Tongue (tissue), 2 donors: Measurements from ENCODE around the gene ELFN1. TPM values are rescaled to one million over a fixed set of nuclear protein-coding genes. Genes with fewer than 3 reads are reported as not detected.

Experiments
- DNase-seq: peaks from one replicate; pipeline ENCODE4 v3.0.0-alpha.2; 2015
- total RNA-seq: library from RNA; depleted of rRNA; stranded (reverse); fragments of >200 nt; gene quantifications from one replicate; pipeline ENCODE4 v1.2.3, GENCODE V29; 2014

ELFN1 gene
- total RNA-seq, 1 donor from 2014 or later, result 4.3 TPM

DNA sequence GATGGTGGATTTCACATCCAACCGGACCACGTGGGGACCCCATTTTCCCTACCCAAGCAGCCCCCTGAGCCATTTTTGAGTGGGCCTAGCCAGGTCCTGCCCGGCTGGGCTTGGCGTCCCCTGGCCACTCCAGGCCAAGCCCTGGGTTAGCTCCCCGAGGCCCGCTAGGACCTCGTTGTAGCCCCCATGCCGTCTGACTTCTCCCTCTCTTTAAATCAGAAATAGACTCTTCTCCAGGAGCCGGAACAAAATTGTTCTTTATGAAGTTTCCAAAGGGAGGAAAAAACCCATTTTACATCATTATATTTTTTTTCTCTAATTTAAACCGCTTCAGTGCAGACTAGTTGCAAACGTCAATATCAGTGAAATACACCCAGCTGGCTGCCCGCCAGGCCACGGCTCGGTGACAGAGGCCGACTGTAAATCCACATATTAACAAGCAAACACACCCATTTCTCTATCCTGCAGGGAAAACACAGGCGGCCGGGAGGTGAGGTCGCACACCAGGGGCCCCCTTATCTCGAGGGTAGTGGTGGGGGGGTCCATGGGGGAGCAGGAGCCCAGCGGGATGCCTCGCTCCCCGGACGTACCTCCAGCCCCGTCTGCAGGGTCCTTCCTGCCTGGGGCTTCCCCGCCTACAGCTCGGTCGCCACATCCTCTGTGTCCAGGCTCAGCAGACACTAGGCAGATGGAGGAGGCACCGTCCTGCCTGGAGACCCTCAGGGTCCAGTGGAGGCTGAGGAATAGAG is 72.7 kb downstream of the ELFN1 start:
- peak; percentile 75 for DNase-seq

DNA sequence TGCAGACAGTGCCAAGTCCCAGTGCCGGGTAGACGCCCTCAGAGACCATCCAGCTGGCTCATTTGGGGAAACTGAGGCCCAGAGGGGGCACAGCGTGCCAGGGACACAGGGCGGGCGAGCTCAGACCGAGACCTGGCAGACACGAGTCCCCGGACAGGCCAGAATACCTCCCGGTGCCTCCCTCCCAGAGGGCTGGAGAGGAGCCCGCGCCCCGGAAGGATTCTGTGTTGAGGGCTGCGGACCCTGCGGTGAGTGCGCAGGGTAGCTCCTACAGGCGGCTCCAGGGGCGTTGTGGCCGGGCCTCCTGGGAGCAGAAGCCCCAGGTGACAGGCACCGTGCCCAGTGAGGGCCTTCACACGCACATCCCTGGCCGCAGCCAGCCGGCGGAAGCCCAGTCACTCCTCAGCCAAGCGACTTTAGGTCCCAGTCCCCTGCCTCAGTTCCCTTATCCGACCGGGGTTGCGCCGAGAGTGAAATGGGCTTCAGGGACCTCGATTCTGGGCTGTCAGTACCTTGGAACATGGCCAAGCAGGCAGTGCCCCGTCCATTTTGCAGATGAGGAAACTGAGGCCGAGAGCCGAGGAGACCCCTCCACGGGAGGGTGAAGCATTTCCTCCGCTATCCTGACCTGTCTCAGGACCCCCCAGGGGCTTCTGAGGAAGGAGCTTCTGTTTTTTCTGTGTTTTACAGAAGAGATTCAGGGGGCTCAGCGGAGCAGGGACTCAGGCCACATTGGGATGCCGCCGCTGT is 73.6 kb downstream of the ELFN1 start:
- DNase-seq, result no peak

- no peak for DNase-seq
Observed at GRCh38 chr7:1744296-1745017, 74.4 kb downstream of the ELFN1 start.

- DNase-seq, result no peak
Observed at GRCh38 chr7:1745018-1745532, 75.0 kb downstream of the ELFN1 start.

DNA sequence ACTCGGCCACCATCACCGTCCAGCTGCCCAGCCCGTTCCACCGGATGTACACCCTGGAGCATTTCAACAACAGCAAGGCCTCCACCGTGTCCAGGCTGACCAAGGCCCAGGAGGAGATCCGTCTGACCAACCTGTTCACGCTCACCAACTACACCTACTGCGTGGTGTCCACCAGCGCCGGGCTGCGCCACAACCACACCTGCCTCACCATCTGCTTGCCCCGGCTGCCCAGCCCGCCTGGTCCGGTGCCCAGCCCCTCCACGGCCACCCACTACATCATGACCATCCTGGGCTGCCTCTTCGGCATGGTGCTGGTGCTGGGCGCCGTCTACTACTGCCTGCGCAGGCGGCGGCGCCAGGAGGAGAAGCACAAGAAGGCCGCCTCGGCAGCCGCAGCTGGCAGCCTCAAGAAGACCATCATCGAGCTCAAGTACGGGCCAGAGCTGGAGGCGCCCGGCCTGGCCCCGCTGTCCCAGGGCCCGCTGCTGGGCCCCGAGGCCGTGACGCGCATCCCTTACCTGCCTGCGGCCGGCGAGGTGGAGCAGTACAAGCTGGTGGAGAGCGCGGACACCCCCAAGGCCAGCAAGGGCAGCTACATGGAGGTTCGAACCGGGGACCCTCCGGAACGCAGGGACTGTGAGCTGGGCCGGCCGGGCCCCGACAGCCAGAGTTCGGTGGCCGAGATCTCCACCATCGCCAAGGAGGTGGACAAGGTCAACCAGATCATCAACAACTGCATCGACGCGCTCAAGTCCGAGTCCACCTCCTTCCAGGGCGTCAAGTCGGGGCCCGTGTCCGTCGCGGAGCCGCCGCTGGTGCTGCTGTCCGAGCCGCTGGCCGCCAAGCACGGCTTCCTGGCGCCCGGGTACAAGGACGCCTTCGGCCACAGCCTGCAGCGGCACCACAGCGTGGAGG is 75.8 kb downstream of the ELFN1 start:
- no peak for DNase-seq

DNA sequence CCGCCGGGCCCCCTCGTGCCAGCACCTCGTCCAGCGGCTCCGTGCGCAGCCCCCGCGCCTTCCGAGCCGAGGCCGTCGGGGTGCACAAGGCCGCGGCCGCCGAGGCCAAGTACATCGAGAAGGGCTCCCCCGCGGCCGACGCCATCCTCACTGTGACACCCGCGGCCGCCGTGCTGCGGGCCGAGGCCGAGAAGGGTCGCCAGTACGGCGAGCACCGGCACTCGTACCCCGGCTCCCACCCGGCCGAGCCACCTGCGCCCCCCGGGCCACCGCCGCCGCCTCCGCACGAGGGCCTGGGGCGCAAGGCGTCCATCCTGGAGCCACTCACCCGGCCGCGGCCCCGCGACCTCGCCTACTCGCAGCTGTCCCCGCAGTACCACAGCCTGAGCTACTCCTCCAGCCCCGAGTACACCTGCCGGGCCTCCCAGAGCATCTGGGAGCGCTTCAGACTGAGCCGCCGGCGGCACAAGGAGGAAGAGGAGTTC is 76.5 kb downstream of the ELFN1 start:
- DNase-seq, result no peak

DNA sequence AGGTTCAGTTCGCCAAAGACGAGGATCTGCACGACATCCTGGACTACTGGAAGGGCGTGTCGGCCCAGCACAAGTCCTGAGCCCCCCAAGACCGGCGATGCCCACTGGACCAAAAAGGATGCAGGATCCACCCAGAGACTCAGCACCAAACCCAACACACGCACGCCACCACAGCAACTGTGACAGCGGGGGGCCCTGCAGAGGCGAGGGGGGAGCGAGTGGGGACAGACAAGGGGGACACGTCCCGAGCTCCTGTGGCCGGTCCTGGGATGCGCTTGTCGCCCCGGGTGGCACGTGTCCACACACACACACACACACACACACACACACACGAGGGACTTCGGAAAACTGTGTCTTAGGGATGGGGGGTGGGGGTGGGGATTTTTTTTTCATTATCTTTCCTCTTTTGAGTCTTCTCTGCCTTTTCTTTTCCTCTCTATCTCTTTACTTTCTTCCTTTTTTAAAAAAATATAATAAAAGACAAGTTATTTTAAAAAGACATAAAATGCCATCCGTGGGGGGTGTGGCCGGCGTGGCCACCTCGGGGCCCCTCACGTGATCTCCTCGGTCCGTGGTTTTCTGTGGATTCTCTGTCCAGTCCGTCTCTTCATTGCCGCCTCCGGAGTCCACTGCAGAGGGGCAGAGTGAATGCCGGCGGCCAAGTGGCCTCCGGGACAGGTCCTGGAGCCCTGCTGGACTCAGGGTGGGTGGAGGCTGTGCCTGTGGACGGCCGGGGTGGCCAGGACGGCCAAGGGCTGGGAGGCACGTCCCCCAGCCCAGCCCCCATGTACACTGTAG is 77.1 kb downstream of the ELFN1 start:
- no peak for DNase-seq

DNA sequence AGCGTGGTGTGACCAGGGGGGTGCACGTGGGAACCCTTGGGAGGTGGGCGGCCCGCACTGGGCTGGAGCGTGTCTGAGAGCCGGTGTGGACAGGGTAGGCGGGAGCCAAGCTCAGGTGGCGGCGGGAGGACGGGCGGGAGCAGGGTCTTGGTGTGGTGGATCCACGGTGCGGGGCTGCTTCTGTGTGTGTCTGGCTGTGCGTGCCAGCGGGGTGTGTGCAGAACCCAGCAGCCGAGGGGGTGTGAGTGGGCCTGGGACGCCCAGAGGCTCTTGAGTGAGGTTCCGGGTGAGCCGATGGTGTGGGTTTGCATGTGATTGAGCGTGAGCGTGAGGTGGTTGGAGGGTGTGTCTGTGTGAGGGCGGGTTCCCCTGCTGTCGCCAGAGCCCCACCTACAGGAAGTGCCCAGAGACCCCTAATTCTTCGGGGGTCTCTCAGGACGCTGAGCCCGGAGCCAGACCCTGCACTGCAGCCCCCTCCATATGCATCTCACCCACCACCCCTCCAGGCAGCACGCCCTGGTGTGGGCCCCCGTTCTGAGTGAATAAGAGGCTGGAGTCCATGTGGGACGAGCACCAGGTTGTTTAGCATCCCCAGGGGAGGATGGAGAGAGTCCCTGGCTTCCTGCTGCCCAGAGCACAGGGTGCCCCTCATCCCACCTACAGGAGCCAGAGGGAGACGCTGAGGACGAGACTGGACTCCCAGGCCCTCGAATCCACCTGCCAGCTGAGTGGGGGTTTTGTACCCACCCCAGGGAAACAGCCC is 78.2 kb downstream of the ELFN1 start:
- no peak for DNase-seq

- DNase-seq, result no peak
Observed at GRCh38 chr7:1748839-1749173, 78.7 kb downstream of the ELFN1 start.

DNA sequence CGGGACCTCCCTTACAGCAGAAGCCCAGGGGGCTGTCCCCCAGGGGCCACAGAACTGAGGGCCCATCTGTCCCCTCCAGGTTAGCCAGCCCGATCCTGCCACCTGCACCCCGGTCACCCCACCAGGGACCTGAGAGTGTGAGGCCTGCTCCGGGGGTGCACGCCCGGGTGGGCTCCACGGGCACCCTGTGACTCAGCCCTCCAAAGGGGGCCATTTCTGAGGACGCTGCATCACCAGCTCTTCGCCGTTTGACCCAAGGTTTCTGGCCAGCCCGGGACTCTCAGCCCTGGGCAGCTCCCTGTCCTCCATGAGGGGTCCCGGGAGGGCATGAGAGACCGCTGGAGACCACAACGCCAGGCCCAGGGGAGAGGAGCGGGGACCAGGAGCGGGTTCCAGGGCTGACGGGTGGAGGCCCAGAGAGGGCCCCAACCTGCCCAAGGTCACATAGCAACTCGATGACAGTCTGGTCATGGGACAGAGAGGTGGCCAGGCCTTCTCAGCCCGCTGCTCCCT is 79.3 kb downstream of the ELFN1 start:
- no peak for DNase-seq

GRCh38 chr7:1749864-1750466 is 79.9 kb downstream of the ELFN1 start:
- DNase-seq, result peak; percentile 59

GRCh38 chr7:1750541-1751021 is 80.5 kb downstream of the ELFN1 start:
- no peak for DNase-seq

- no peak for DNase-seq
Observed at GRCh38 chr7:1752111-1752510, 82.0 kb downstream of the ELFN1 start.

GRCh38 chr7:1752771-1753563 is 82.9 kb downstream of the ELFN1 start:
- no peak for DNase-seq

DNA sequence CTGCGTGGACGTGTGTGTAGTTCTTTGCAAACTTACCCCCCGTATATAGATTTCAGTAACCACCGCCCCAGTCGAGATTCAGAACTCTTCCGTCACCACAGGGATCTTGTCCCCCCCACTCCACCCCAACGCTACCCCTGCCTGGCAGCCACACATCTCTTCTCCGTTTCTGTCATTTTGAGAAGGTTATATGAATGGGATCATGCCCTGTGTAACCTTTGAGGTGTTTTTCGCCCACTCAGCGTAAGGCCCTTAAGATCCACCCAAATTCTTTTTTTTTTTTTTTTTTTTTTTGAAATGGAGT is 83.4 kb downstream of the ELFN1 start:
- no peak for DNase-seq

DNA sequence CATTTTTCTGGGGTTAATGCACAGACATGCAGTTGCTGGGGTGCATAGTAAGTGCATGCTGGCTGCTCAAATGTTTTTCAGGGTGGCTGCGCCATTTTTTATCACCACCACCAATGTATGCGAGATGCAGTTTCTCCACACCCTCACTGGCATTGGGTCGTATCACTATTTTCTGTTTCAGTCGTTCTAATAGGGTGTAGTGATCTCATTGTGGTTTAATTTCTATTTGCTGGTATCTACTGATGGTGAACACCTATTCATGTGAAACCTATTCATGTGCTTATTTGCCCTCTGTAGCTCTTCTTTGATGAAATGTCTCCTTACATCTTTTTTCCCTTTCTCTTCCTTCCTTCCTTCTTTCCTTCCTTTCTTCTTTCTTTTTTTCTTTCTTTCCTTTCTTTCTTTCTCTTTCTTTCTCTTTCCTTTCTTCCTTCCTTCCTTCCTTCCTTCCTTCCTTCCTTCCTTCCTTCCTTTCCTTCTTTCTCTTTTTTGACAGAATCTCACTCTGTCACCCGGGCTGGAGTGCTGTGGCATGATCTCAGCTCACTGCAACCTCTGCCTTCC is 84.3 kb downstream of the ELFN1 start:
- DNase-seq, result no peak

DNA sequence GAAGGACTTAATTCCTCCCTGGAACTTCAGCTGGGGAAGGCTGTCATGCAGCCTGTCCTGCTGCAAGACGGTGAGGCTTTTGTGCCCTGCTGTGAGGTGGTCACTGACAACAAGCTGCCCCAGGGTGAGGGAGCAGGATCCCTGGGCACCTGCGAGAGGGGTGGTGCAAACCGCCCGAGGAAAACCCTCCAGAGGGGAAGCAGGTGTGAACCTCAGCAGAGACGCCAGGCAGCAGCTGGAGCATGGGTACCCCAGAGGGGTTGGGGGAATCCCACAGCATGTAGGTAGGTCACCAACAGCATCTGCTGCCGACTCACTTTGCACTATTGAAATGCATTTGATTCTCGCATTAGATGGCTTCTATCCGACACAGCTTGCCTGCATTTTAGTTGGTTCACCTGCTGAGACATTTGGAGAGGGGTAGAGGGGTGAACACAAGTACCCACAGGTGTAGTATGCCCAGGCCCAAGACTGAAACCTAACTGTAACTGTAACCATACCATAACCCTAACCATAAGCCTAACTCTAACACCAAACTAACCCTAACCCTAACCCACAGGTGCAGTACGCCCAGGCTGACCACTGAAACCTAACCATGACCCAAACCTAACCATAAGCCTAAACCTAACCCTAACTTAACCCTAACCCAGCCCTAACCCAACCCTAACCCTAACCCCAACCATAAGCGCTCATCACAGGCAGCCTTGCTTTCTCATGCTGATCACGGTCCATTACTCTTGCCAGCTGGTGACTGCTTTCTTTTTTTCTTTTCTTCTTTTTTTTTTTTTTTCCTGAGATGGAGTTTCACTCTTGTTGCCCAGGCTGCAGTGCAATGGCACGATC is 85.9 kb downstream of the ELFN1 start:
- no peak for DNase-seq
